ENCODE results near the gene RHBDL2.

Gene RHBDL2

DNA sequence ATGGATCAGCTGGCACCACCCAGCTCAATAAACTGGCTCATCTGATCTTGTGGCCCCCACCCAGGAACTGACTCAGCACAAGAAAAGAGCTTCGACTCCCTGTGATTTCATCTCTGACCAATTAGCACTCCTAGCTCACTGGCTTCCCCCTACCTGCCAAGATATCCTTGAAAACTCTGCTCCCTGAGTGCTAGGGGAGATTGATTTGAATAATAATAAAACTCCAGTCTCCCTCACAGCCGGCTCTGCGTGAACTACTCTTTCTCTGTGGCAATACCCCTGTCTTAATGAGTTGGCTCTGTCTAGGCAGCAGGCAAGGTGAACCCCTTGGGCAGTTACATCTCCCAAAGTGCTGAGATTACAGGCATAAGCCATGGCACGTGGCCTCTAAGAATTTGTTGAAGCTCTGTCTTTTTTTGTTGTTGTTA, 11.8 kb upstream of the RHBDL2 start:
- TF ChIP-seq POLR2A (IDR thresholded peaks at IDR 0.05; ENCODE audit: low read depth, low read length), result no peak
- FAIRE-seq, result peak; percentile 11
- DNase-seq (ENCODE audit: insufficient read length, low spot score), result no peak

DNA sequence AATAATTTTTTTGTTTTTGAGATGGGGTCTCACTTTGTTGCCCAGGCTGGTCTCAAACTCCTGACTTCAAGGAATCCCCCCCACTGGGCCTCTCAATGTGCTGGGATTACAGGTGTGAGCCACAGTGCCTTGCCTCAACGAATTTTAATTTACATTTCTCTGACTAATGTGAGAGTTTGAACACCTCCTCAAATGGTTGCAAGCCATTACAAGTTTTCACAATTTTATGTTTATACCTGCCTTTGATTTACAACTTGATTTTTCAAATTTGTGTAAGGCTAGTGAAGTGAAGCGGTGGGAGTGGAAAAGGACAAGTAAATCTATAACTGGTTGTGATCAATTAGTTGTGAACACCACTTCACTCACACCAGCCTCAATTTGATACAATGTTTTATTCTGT, 8.9 kb upstream of the RHBDL2 start:
- FAIRE-seq (no peak), DNase-seq (ENCODE audit: insufficient read length, low spot score) (no peak)
- TF ChIP-seq POLR2A (IDR thresholded peaks at IDR 0.05; ENCODE audit: low read depth, low read length), result no peak

DNA sequence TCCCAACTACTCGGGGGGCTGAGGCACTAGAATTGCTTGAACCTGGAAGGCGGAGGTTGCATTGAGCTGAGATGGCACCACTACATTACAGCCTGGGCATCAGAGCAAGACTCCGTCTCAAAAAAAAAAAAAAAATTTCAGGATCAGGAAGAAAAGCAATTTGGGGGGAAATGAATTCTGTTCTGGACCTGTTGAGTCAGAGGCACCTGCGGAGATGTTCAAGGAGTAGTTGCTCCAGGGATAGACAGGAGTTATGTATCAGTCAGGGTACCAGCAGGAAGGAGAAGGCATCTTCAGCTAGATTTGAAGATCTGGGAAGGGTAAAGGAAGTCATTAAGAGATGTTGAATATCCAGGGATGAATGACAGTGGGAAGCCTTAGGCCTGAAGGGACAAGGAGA, 2.9 kb upstream of the RHBDL2 start:
- DNase-seq (ENCODE audit: insufficient read length, low spot score) (no peak), FAIRE-seq (no peak)
- TF ChIP-seq POLR2A (IDR thresholded peaks at IDR 0.05; ENCODE audit: low read depth, low read length), result no peak

DNA sequence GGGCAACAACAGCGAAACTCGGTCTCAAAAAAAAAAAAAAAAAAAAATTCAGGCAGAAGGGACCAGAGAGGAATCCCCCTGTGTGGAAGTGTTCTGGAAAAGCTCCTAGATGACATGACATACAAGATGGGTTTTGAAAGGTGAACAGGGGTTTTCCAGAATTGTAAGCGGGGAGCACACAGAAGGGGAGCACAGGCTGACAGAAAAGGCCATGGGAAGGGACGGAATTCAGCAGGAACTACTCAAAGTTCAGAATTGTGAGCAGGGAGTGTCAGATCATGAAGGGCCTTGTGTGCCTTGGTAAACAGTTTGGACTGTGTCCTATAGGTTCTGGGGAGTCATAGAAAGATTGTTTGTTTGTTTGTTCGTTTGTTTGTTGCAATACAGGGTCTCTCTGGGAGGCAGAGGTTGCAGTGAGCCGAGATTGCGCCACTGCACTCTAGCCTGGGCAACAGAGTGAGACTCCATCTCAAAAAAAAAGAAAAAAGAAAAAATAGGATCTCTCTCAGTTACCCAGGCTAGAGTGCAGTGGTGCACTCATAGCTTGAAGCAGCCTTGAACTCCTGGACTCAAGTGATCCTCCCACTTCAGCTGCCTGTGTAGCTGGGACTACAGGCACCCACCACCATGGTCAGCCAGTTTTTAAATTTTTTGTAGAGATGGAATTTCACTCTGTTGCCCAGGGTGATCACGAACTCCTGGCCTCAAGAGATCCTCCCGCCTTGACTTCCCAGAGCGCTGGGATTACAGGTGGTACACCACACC, 1.2 kb upstream of the RHBDL2 start:
- no peak for TF ChIP-seq POLR2A (IDR thresholded peaks at IDR 0.05; ENCODE audit: low read depth, low read length)
- FAIRE-seq, result no peak
- no peak for DNase-seq (ENCODE audit: insufficient read length, low spot score)

DNA sequence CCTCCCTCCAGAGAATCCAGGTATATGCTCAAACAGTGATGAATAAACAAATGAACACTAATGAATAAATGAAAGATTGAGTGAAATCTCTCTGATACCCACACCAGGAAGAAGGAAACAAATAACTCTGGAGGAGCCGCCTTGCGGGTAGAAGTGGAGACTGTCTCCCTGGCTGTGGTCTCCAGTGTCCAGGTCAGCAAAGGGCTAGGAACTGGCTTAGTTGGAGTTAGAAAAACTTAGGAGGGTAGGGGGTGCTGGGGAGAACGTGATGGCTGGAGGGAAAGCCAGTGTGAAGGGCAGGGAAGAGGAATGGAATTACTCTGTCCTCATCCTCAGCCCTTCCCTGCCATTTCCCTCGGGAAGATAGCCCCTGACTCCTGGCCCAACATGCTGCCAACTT, 537 bp downstream of the RHBDL2 start:
- TF ChIP-seq POLR2A (IDR thresholded peaks at IDR 0.05; ENCODE audit: low read depth, low read length), result no peak
- FAIRE-seq, result no peak

DNA sequence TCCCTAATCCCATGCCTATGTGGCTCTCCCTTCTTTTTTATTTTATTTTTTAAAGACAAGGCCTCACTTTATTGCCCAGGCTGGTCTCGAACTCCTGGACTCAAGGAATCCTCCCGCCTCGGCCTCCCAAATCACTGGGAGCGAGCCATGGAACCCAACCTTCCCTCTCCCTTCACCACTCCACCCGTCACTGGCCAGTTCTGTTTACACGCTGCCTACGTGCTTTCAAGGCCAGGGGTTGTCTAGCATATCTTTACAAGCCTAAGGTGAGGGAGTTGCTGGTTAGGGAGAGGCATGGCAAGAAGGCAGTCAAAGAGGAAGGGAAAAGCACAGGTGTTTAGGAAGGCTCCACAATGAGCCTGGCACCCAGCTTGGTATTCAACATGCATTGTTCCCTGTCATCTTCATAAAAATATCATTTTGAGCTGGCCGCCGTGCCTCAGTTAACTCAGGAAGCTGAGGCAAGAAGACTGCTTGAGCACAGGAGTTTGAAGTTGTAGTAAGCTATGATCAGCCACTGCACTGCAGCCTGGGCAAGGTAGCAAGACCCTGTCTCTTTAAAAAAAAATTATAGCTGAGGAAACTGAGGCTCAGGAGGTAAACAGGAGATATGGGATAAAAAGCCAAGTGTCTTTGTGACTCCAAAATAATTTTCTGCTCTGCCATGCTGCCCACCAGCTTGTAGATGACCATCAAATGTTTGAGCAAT, 1.1 kb downstream of the RHBDL2 start:
- no peak for DNase-seq (ENCODE audit: insufficient read length, low spot score)
- no peak for TF ChIP-seq POLR2A (IDR thresholded peaks at IDR 0.05; ENCODE audit: low read depth, low read length)
- no peak for FAIRE-seq

More for the DNA sequence above, 537 bp downstream of the RHBDL2 start:
- DNase-seq (ENCODE audit: insufficient read length, low spot score), result no peak

DNA sequence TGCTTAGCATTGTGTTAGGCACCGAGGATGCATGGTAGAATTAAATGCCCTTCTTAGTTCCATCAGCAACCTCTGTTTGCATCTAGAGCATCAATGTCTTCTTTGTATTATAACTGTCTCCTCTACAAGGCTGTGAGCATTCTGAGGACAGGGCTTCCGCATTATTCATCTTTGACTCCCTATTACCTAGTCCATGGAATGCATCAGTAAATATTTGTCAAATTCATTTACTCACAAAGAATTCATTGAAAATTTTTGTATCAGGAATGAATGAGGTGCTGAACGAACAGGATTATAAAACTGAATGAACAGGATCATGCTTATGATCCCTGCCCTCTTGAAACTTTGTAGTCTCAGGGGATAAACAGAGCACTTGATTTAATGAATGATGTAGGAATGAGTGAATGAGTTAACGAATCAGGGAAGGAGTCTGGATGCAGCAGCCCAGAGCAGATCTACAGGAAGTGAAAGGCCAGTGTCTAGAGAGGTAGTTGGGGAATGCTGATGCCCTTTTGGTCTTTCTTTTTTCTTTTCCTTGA, 2.8 kb downstream of the RHBDL2 start:
- DNase-seq (ENCODE audit: insufficient read length, low spot score) (no peak), FAIRE-seq (no peak)
- TF ChIP-seq POLR2A (IDR thresholded peaks at IDR 0.05; ENCODE audit: low read depth, low read length), result no peak

DNA sequence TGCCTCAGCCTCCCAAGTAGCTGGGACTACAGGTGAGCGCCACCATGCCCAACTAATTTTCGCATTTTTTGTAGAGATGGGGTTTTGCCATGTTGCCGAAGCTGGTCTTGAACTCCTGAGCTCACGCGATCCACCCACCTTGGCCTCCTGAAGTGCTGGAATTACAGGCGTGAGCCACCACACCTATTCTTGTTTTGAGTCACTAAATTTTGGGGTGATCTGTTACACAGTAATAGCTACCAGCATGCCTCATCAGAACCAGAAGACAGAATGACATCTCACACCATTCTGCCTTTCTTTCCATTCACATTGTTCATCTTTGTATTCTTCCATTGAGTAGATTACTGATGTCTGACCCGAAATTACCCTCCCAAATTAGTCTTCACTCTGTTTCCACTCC, 9.1 kb downstream of the RHBDL2 start:
- DNase-seq (ENCODE audit: insufficient read length, low spot score), result no peak
- no peak for TF ChIP-seq POLR2A (IDR thresholded peaks at IDR 0.05; ENCODE audit: low read depth, low read length)
- FAIRE-seq, result no peak

DNA sequence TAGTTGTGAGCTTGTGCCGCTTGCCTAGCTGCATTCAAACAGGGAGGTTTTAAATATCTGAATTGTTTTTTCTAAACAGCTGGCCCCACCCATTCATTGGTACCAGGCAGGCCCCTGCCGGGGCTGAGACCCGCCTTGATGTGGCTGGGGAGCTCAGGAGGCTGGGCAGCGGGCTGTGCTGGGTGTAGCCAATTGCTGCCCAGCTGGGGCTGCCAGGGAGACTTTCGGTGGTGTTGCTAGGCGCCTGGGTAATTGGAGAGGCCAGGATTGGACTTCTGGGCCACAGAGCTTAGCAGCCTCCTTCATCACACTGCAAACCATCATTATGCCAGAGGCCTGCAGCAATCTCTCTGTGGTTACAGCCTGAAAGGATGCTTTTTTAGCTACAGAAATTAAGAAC, 12.2 kb downstream of the RHBDL2 start:
- FAIRE-seq (no peak), DNase-seq (ENCODE audit: insufficient read length, low spot score) (no peak)
- no peak for TF ChIP-seq POLR2A (IDR thresholded peaks at IDR 0.05; ENCODE audit: low read depth, low read length)

DNA sequence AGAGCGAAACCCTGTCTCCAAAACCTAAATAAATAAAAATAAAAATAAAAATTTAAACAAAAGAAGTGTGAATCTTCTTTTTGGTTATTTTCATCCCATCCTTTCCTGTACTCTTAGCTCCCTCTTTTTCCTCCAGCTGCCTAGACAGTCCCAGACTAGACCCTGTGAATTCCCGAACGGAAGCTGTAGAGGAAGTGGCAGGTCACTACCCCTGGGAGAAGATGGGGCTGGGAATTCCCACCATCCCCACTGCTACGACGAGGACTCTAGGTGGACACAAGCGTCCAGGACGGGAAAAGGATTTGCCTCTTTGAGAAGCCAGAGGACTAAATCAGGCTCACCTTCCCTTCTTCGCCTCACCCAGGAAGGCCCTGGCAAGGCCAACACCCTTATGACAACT, 12.6 kb downstream of the RHBDL2 start:
- TF ChIP-seq POLR2A (IDR thresholded peaks at IDR 0.05; ENCODE audit: low read depth, low read length), result no peak
- FAIRE-seq (no peak), DNase-seq (ENCODE audit: insufficient read length, low spot score) (no peak)

DNA sequence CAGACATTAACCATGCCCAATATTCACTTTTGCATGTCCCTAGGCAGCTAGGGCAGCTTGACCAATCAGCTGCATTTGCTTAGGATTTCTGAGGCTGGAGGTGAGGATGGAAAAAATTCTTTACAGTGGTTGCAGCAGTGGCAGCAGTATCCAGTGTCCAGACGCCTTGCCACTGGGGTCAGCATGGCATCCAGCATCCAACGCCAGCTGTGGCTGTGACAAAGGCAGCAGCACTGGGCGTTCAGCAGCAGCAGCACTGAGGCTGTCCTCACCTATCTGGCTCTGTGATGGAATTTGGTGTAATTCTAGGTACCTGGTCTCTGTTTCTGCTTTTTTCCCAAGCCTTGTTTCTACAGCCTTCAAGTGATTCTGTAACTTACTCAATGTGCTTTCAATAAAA, 15.5 kb downstream of the RHBDL2 start:
- DNase-seq (ENCODE audit: insufficient read length, low spot score) (no peak), FAIRE-seq (no peak)
- no peak for TF ChIP-seq POLR2A (IDR thresholded peaks at IDR 0.05; ENCODE audit: low read depth, low read length)

DNA sequence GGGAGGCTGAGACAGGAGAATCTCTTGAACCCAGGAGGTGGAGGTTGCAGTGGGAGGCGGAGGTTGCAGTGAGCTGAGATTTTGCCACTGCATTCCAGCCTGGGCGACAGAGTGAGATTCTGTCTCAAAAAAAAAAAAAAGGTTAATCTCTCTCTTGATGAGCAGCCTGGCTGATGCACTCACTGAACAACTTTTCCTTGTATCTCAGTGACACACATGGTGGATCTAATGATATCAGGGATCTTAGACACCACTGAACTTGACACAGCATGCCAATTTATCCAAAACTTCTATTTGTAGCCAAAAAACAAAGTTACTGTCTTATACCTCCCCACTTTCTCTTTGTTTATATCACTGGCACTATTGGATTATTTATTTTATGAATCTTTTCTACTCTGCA, 16.2 kb downstream of the RHBDL2 start:
- DNase-seq (ENCODE audit: insufficient read length, low spot score), result no peak
- TF ChIP-seq POLR2A (IDR thresholded peaks at IDR 0.05; ENCODE audit: low read depth, low read length), result no peak
- no peak for FAIRE-seq

DNA sequence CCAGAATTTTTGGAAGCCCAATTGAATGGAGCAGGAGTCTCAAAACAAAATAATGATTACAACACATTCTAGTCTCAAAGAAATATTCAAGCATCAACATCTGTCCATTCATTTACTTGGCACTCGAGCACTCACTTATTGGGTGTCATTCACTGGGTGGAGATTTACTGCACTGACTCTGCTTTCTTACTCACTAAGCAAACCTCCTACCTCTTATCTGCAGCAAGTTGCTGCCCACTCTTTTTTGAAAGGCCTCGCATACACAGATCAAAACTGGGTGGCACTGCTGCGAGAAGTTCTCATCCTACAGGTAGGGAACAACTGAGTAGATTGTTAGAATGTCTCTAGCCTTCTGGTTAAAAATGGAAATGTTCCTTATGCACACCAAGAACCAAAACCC, 18.0 kb downstream of the RHBDL2 start:
- no peak for FAIRE-seq
- no peak for TF ChIP-seq POLR2A (IDR thresholded peaks at IDR 0.05; ENCODE audit: low read depth, low read length)
- no peak for DNase-seq (ENCODE audit: insufficient read length, low spot score)

DNA sequence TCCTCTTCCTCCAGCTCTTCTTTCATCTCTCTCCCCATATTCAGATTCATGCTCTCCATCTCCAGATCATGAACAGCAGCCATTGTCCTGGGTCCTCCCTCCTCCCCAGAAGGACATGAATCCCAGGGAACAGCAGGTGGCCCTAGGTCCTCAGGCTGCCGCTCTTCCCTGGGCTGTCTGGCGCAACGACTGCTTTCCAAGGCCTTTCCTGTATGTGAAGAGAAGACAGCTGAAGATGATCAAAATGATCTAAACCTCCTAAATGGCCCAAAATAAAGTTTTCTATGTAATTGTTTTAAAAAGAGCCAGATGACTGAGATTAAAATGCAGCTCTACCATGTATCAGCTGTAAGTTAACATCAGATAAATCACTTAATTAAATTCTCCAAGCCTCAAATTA, 22.5 kb downstream of the RHBDL2 start:
- TF ChIP-seq POLR2A (IDR thresholded peaks at IDR 0.05; ENCODE audit: low read depth, low read length), result no peak
- no peak for FAIRE-seq
- DNase-seq (ENCODE audit: insufficient read length, low spot score), result no peak

DNA sequence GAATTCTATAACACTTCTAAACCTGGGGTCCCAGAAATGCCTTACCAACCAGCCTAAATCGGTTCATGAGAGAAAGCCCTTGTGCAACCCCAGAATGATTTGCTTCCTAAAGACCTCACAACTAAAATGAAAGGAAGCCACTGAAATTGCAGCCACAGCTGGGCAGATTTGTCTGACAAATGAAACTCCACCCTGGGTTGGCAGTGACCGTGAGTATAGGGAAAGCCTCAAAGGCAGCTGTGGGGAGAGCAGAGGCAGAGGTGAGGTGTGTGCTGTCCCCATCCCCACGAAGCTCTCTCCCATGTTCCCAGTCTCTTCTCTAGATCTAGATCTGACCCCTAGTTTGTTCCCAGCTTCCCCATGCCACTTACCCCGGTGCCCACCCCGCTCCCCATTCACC, 23.1 kb downstream of the RHBDL2 start:
- FAIRE-seq (no peak), DNase-seq (ENCODE audit: insufficient read length, low spot score) (no peak)
- no peak for TF ChIP-seq POLR2A (IDR thresholded peaks at IDR 0.05; ENCODE audit: low read depth, low read length)
